Esophagus muscularis mucosa (tissue), 3 donors: Measurements from ENCODE around the gene FBXL7.

ENCODE experiments used
- CTCF ChIP-seq, 3 experiments: fragments of 200-600 bp in 2 of 3; fragments of 450-650 bp in 1 of 3; sonication (generic) in 2 of 3; IDR thresholded peaks; one replicate each; pipeline ENCODE4 v1.5.1; 2017 to 2019; ENCODE audit warnings: antibody characterized with exemption in 3 of 3, mild to moderate bottlenecking in 2 of 3, moderate library complexity in 1 of 3
- POLR2A ChIP-seq: fragments of 450-650 bp; IDR thresholded peaks from one replicate; pipeline ENCODE4 v1.6.1; 2017; ENCODE audit warnings: antibody characterized with exemption, moderate library complexity, mild to moderate bottlenecking, low read depth

GRCh38 chr5:15850536-15850935 is 350.6 kb downstream of the FBXL7 start:
- TF ChIP-seq CTCF (IDR thresholded peaks at IDR 0.05) (no peak), POLR2A (no peak)
